ENCODE results near the gene CALY. TPM values are rescaled to one million over a fixed set of nuclear protein-coding genes. Genes with fewer than 3 reads are reported as not detected.

Gene CALY
- total RNA-seq, 1 donor from 2014 or later: not detected

DNA sequence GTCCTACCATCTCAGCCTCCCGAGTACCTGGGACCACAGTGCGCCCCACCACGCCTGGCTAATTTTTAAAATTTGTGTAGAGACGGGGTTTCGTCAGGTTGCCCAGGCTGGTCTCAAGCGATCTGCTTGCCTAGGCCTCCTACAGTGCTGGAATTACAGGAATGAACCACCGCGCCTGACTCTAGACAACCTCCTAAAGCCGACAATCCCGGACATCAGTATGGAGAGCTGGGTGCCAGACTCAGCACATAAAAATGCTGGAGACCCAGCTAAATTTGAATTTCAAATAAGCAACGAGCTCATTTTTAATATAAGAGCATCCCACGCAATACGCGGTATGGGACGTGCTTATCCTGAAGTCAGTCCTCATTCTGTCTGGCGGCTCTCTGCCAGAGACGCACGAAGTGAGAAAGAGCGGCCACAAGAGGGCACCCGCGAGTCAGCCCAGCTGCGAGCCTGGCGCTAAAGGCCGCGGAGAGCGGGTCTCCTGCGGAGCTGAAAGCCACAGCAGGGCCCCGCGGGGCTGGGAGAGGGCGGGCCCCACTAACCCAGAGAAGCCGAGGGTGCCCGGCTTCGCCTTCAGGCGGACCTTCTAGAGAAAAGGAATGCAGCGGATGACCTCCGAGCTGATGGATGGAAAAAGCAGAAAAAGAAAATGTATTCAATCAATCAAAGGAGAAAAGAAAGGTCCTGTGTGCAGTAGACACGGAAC is 7.0 kb downstream of the CALY start:
- Mint-ChIP-seq H3K9me3 (ENCODE audit: unreplicated experiment) (no peaks in the 10 kb centered on the region), H3K27ac (ENCODE audit: unreplicated experiment) (no peak overlapping the region)
- TF ChIP-seq, protein P1, sequence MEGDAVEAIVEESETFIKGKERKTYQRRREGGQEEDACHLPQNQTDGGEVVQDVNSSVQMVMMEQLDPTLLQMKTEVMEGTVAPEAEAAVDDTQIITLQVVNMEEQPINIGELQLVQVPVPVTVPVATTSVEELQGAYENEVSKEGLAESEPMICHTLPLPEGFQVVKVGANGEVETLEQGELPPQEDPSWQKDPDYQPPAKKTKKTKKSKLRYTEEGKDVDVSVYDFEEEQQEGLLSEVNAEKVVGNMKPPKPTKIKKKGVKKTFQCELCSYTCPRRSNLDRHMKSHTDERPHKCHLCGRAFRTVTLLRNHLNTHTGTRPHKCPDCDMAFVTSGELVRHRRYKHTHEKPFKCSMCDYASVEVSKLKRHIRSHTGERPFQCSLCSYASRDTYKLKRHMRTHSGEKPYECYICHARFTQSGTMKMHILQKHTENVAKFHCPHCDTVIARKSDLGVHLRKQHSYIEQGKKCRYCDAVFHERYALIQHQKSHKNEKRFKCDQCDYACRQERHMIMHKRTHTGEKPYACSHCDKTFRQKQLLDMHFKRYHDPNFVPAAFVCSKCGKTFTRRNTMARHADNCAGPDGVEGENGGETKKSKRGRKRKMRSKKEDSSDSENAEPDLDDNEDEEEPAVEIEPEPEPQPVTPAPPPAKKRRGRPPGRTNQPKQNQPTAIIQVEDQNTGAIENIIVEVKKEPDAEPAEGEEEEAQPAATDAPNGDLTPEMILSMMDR (IDR thresholded peaks at IDR 0.05; ENCODE audit: unreplicated experiment): peak; percentile 89

DNA sequence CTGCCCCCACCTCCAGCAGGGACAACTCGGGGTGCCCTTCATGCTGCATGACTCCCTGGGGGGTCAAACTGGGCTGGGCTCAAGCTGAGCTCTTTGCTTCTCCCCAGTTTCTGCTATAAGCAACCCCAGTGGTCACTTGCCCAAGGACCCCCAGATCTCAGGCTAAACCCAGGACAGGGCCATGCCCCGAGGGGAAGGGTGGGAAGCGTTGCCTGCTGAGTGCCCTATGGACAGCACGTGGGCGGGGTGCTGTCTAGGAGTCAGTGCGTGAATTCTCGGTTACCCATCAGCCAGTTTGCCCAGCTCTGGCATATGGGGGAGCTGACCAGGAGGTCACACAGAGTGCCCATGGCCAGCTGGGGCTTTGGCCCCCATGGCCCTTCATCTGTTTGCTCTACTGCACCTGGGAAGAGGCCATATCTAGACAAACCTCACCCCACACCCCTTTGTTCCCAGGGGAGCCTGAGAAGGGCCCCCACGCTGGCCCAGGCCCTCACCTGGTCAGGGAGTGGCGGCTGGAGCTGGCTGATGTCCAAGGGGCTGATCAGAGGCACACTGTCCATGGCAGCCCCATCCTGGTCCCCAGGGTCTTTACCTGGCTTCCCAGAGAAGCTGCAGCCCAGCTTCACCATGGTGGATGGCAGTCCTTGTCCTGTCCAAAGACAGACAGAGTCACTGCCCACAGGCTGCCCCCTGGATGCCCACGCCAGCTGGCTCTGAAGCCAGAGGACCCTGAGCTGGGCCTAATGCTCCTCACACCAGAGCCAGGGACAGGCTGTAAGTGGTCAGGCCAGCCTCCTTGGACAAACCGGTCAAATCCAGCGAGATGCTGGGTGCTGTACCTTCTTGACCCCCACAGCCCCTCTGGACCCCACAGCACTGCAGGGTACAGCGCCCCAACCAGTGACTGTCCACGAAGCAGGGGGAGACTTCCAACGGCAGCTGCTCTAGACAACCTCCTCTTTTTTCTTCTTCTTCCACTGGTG is 8.0 kb downstream of the CALY start:
- no peaks in the 10 kb centered on the region for H3K4me1 Mint-ChIP-seq (ENCODE audit: unreplicated experiment)
- H3K27me3 Mint-ChIP-seq (ENCODE audit: unreplicated experiment): peaks cover 33% of the 10 kb centered on the region
- DNase-seq (ENCODE audit: low spot score): no peak
- H3K27ac Mint-ChIP-seq (ENCODE audit: unreplicated experiment): no peak overlapping the region
- TF ChIP-seq, protein P1 (IDR thresholded peaks at IDR 0.05; ENCODE audit: unreplicated experiment): no peak
- H3K9me3 Mint-ChIP-seq (ENCODE audit: unreplicated experiment): no peaks in the 10 kb centered on the region
- H3K4me3 Mint-ChIP-seq (ENCODE audit: unreplicated experiment): no peak overlapping the region
- no peaks in the 10 kb centered on the region for H3K36me3 Mint-ChIP-seq (ENCODE audit: low read depth, unreplicated experiment)

More for the DNA sequence above, 7.0 kb downstream of the CALY start:
- peaks cover 35% of the 10 kb centered on the region for H3K27me3 Mint-ChIP-seq (ENCODE audit: unreplicated experiment)
- H3K36me3 Mint-ChIP-seq (ENCODE audit: low read depth, unreplicated experiment): no peaks in the 10 kb centered on the region
- H3K4me1 Mint-ChIP-seq (ENCODE audit: unreplicated experiment): no peaks in the 10 kb centered on the region
- no peak overlapping the region for H3K4me3 Mint-ChIP-seq (ENCODE audit: unreplicated experiment)
- peak; percentile 92 for DNase-seq (ENCODE audit: low spot score)

DNA sequence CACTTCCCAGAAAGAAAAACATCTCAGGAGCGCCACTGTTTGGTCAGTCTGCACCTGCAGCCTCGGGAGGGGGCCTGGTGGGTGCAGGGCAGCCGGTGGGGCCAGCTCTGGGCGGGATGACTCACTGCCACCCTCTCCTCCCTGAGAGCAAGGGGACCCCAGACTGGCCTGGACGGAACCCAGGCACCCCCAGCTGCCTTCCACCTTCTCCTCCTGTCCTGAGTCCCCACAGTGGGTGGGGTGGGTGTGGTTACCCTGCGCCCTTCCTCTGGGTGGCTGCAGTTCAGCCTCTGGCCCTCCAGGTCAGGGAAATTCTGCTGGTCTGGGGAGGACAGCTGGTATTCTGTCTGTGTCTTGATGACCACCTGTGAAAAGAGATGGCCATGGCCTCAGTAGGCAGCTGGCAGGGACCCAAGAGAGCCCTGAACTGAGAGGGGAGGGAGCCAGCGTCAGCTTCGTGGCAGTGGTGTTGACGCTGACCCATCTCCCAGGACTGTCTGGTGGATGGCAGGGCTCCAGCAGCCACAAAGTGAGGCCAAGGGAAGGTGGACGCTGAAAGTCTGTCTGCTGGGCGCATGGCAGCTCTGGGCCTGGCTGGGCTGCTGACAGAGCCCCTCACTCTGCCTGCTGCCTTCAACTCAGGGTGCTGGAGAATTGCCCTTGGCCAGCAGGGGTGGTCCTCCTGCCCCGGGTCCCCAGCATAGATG is 8.9 kb downstream of the CALY start:
- Mint-ChIP-seq H3K27ac (ENCODE audit: unreplicated experiment) (no peak overlapping the region), H3K9me3 (ENCODE audit: unreplicated experiment) (no peaks in the 10 kb centered on the region), H3K27me3 (ENCODE audit: unreplicated experiment) (peaks cover 31% of the 10 kb centered on the region), H3K4me1 (ENCODE audit: unreplicated experiment) (no peaks in the 10 kb centered on the region), H3K4me3 (ENCODE audit: unreplicated experiment) (no peak overlapping the region), H3K36me3 (ENCODE audit: low read depth, unreplicated experiment) (no peaks in the 10 kb centered on the region)
- DNase-seq (ENCODE audit: low spot score): no peak
- TF ChIP-seq, protein P1 (IDR thresholded peaks at IDR 0.05; ENCODE audit: unreplicated experiment): no peak

DNA sequence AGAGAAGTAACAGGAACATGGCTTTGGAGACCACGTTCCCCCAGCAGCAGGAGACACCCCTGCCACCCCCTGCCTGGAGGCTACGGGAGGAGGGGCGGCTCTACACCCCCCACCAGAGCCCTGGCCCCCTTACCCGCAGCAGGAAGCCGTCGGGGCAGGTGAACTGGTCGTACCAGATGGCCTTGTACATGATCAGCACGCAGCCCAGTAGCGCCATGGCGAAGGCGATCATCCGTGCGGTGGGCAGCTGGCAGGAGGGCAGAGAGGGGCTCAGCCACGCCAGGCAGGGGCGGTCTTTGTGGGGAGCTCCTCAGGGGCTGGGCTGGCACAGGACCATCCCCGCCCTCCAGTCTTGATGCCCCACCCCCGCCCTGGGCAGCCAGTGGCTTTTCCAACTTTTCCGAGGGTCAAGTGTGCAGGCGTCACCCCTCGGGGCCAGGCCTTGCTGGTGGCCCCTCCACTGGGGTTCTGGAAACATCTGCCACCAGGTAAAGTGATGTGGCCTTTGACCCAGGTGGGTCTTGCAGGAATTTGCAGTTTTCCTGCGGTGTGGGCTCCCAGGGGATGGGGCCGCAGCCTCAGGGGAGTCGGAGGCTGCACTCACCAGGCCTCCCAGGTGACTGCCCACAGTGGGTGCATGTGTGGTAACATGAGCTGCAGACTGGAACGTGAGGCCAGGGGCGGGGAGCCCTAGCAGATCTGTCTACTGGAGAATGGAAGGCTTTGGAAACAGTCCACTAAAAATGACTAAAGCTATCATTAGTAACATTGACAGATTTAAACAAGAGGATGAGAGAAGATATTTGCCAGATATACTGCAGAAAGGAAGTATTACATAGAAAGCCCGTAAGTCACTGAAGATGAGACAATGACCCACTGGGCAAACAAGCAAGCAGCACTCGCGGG is 9.7 kb downstream of the CALY start:
- no peaks in the 10 kb centered on the region for H3K36me3 Mint-ChIP-seq (ENCODE audit: low read depth, unreplicated experiment)
- H3K27ac Mint-ChIP-seq (ENCODE audit: unreplicated experiment): no peak overlapping the region
- no peaks in the 10 kb centered on the region for H3K4me1 Mint-ChIP-seq (ENCODE audit: unreplicated experiment)
- no peak overlapping the region for H3K4me3 Mint-ChIP-seq (ENCODE audit: unreplicated experiment)
- no peaks in the 10 kb centered on the region for H3K9me3 Mint-ChIP-seq (ENCODE audit: unreplicated experiment)
- peaks cover 30% of the 10 kb centered on the region for H3K27me3 Mint-ChIP-seq (ENCODE audit: unreplicated experiment)
- TF ChIP-seq, protein P1 (IDR thresholded peaks at IDR 0.05; ENCODE audit: unreplicated experiment): no peak
- DNase-seq (ENCODE audit: low spot score): no peak

All from endothelial cell (in vitro differentiated cells).